ENCODE measurements around the gene SRC.
A peak's percentile ranks its signal among the peaks of the same experiment; 100 is the strongest.

Gene SRC

DNA sequence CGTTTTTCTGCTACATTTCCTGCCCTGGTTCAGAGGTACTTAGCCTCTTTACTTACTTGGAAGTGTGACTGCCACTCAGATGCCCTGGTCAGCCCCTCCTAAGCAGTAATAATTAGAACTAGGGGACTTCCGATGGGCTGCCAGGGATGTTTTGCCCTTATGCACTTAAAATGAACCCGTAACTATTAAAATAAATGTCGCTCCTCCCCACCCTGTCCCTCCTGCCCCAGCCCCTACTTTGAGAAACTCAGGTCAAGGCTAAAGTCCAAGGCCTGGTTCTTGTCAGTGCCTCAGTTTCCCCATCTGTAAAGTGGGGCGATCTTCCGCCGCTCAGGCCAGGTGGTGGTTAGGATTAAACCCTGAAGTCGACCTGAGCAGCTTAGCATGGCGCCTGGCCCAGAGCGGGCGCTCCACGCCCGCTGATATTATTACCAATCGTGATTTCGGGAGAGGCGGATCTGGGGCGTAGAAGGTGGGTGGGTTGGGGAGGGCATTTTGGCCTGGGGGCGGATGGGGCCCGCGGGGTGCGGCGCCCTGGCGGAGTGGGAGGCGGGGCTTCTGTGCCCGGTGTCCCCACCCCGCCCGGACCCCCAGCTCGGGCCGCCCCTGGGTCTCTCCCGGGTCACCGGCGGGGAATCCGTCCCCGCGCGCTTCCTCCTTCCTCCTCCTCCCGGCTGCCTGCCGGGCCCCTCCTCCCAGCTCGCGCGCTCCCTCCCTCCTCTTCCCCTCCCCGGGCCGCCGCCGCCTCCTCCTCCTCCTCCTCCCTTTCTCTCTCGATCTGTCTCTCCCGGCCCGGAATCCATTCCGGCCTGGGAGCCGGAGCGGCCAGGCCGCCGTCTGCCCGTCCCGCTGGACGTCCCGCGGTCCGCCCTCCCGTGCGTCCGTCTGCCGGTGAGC lies at the start of gene SRC:
Gene SRC (plus strand): TSS at position 802 of the 897 bp plus-strand sequence. CDS start 38,014 bp downstream, outside the sequence.
- peak; percentile 84 for DNase-seq (ENCODE audit: low spot score)

GRCh38 chr20:37296371-37296770 lies 49.6 kb upstream of the SRC start:
- DNase-seq (ENCODE audit: low spot score), result no peak

DNA sequence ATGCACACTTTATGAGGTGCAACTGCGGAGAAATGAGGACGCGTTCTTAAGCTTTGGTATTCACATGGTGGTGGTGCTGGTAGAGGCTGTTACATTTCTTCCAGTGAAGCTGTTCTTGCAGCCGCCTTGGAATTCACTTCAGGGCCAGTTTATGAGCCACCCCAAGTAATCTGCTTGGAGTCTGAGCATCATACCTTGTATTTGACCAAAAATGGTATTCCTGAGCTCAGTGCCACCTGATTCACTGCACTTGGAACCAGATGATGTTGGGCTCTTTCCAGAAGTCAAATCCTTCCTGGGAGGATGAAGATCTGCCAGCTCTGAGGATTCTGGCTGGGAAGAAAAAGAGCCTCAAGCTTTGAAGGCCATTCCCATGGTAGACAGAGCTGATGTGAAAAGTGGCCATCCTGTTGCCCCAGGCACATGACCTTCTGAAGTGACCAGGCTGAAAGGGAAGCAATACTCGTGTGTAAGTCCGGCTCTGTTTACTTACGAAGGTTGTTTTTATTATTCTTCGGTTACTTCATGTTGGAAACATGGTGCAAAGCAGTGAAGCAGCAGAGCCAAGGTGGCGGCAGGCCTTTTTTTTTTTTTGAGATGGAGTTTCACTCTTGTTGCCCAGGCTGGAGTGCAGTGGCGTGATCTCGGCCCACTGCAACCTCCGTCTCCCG lies 48.7 kb upstream of the SRC start:
- no peak for DNase-seq (ENCODE audit: low spot score)

DNA sequence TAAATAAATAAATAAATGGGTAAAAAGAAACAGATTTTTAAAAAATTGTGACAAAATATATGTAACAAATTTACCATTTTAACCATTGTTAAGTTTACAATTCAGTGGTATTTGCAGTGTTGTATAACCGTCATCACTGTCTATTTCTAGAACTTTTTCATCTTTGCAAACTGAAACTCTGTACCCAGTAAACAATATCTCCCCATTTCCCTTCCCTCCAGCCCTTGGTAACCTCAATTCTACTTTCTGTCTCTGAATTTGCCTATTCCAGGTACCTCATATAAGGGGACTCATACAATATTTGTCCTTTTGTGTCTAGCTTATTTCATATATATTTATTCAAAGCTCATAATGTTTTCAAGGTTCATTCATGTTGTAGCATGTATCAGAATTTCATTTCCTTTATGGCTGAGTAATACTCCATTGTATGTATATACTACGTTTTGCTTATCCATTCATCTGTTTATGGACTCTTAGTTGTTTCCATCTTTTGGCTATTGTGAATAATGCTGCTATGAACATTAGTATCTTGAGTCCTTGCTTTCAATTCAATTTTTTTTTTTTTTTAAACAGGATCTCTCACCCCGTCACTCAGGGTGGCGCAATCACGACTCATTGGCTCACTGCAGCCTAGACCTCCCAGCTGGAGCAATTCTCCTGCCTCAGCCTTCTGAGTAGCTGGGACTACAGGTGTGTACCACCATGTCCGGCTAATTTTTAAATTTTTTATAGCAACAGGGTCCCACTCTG lies 47.6 kb upstream of the SRC start:
- DNase-seq (ENCODE audit: low spot score), result no peak

DNA sequence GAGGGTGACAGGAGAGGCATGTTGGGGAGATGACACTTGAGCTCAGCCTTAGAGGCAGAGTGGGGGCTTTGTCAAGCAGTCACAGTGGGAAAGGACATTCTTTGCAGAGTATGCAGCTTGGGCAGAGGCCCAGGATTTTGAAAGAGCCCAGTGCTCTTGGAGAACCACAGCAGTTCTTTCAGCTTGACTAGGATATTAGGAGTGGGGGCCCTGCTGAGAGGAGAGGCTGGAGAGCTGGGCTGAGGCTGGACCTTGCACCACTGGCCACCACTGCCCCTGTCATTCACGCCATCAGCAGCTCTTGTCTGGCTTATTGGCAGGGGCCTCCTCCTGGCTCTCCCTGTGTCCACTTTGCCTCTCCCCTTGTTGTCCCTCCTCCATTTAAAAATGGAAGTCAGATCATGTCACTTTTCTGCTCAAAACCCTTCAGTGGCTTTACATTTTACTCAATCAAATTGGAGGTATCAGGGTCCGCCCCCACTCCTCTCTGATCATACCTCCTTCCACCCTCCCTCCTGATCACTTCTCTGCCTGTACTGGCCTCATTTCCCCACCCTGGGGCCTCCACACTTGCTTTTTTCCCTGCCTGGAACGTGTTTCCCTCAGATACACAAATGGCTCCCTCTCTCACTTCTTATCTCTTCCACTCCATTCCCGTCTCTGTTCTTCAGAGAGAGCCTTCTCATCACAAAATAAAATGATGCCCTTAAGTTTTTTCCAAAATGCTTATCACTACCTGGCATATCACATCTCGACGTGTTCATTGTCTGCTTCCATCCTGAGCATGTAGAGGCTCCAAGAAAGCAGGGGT lies 46.0 kb upstream of the SRC start:
- no peak for DNase-seq (ENCODE audit: low spot score)

- no peak for DNase-seq (ENCODE audit: low spot score)
These were observed 44.8 kb upstream of the SRC start for GRCh38 chr20:37301120-37301519.

GRCh38 chr20:37301558-37301957 lies 44.4 kb upstream of the SRC start:
- no peak for DNase-seq (ENCODE audit: low spot score)

- DNase-seq (ENCODE audit: low spot score), result no peak
These were observed 43.0 kb upstream of the SRC start for GRCh38 chr20:37302981-37303380.

- DNase-seq (ENCODE audit: low spot score), result no peak
These were observed 42.3 kb upstream of the SRC start for GRCh38 chr20:37303637-37304036.

DNA sequence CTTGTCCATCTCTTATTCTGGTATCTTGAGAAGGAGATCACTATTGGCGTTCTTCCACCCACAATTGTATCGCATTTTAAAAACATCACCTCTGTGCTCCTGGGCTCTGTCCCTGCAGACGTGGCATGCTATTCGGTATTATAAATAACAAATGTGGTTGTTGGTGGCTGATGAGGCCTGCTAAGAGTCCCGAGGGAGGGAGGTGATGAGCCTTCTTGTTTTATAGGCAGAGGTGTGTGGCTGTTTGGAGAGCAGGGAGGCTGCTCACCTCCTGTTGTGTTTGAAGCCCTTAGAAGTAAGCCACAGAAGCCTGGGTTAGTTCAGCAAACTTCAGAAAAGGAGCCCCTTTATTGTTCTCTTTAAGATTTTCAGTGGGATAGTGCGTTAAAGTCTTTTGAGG lies 40.9 kb upstream of the SRC start:
- DNase-seq (ENCODE audit: low spot score), result no peak

DNA sequence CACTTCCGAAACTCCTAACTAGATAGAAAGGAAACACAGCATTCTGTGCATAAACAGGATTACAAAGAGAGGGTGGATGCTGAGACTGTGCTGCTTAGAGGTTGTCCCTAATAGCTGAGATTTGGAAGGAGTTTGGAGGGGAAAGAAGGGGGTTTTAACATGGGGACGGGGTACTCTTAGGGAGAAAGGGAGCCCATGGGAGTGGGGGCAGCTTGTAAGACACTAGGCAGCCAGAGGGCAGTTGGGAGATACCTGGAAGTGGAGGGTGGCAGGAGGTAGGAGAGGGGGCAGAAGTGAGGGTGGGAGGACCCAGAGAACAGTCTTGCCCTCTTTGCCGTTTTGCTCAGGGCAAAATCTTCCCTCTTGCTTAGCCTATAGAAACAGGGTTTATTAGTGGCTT lies 40.1 kb upstream of the SRC start:
- DNase-seq (ENCODE audit: low spot score), result no peak

GRCh38 chr20:37308086-37309050 lies 37.6 kb upstream of the SRC start:
- no peak for DNase-seq (ENCODE audit: low spot score)

- DNase-seq (ENCODE audit: low spot score), result no peak
These were observed 36.6 kb upstream of the SRC start for GRCh38 chr20:37309290-37309689.

- DNase-seq (ENCODE audit: low spot score), result no peak
These were observed 35.9 kb upstream of the SRC start for GRCh38 chr20:37309936-37310590.

- DNase-seq (ENCODE audit: low spot score), result no peak
These were observed 35.0 kb upstream of the SRC start for GRCh38 chr20:37310951-37311350.

GRCh38 chr20:37311710-37312355 lies 34.1 kb upstream of the SRC start:
- no peak for DNase-seq (ENCODE audit: low spot score)

- DNase-seq (ENCODE audit: low spot score), result no peak
These were observed 32.3 kb upstream of the SRC start for GRCh38 chr20:37313546-37314091.

GRCh38 chr20:37314099-37314498 lies 31.8 kb upstream of the SRC start:
- no peak for DNase-seq (ENCODE audit: low spot score)

GRCh38 chr20:37314617-37315016 lies 31.3 kb upstream of the SRC start:
- DNase-seq (ENCODE audit: low spot score), result no peak
